Lung (tissue), 12 donors: Measurements from ENCODE around the gene HOXC11. TPM values are rescaled to one million over a fixed set of nuclear protein-coding genes. Genes with fewer than 3 reads are reported as not detected.

ENCODE experiments used
- ATAC-seq: fragments of 200-7000 bp; cut with Tn5 transposase; one replicate; pipeline ENCODE4 v1.9.1; 2020; ENCODE audit warnings: moderate number of reproducible peaks; ENCODE audit not compliant: insufficient read depth, low FRiP score
- DNase-seq, 3 donors: peaks; one replicate each; pipeline ENCODE4 v3.0.0-alpha.2; 2013 to 2017
- H3K27ac ChIP-seq, 2 donors: one replicate each; pipeline ENCODE4 v1.5.1; 2013; ENCODE audit warnings: mild to moderate bottlenecking in 2 of 2, moderate library complexity in 2 of 2, control low read depth in 1 of 2, inconsistent platforms in 1 of 2, low read depth in 1 of 2, low read length in 1 of 2
- H3K27me3 ChIP-seq, 3 donors: one replicate each; pipeline ENCODE4 v1.5.1; 2013; ENCODE audit warnings: low read length in 2 of 3; ENCODE audit not compliant: control insufficient read depth in 3 of 3, insufficient read depth in 3 of 3
- H3K36me3 ChIP-seq, 4 donors: one replicate each; pipeline ENCODE4 v1.5.1; 2013; ENCODE audit warnings: low read length in 4 of 4, mild to moderate bottlenecking in 1 of 4, moderate library complexity in 1 of 4; ENCODE audit not compliant: control insufficient read depth in 4 of 4, insufficient read depth in 4 of 4
- H3K4me1 ChIP-seq, 5 donors: one replicate each; pipeline ENCODE4 v1.5.1; 2013; ENCODE audit warnings: low read length in 5 of 5, mild to moderate bottlenecking in 2 of 5, moderate library complexity in 1 of 5; ENCODE audit not compliant: control insufficient read depth in 5 of 5, insufficient read depth in 5 of 5
- H3K4me3 ChIP-seq: one replicate; pipeline ENCODE4 v1.5.1; 2013; ENCODE audit warnings: mild to moderate bottlenecking, control low read depth, moderate library complexity
- H3K9ac ChIP-seq, 2 donors: one replicate each; pipeline ENCODE4 v1.5.1; 2013; ENCODE audit warnings: low read length in 2 of 2, control low read depth in 1 of 2; ENCODE audit not compliant: insufficient read depth in 1 of 2
- H3K9me3 ChIP-seq, 4 donors: one replicate each; pipeline ENCODE4 v1.5.1; 2013; ENCODE audit warnings: low read length in 3 of 4, mild to moderate bottlenecking in 1 of 4, moderate library complexity in 1 of 4; ENCODE audit not compliant: control insufficient read depth in 4 of 4, insufficient read depth in 3 of 4
- CTCF ChIP-seq: IDR thresholded peaks from 2 replicates; pipeline ENCODE4 v1.5.1; 2012; ENCODE audit warnings: mild to moderate bottlenecking; ENCODE audit errors: control extremely low read depth, extremely low read depth
- WGBS, 2 donors: extraction: QIAGEN DNeasy Blood & Tissue Kit; methylation state at CpG; one replicate each; pipeline ENCODE4 v1.1.7; 2013; 5-methylcytosine and 5-hydroxymethylcytosine counted together
- polyA plus RNA-seq, 2 donors: library from polyadenylated mRNA; stranded (reverse); fragments of 200-250 nt; gene quantifications; one replicate each; pipeline ENCODE4 v1.2.1, GENCODE V29; 2013
- total RNA-seq, 2 donors: library from RNA; depleted of rRNA in 1 of 2; stranded (reverse); fragments of >200 nt in 1 of 2; gene quantifications; one replicate each; pipeline ENCODE4 v1.2.1, GENCODE V29; 2014 to 2021
- donor health status: control.
- donor health status: control.
- donor health status: Bipolar disorder and iron deficiency.
- donor health status: healthy.
- donor health status: DM: yes; HTN: yes; CAD: no.

The HOXC11 gene
- total and polyA plus RNA-seq, 4 donors: not detected

DNA sequence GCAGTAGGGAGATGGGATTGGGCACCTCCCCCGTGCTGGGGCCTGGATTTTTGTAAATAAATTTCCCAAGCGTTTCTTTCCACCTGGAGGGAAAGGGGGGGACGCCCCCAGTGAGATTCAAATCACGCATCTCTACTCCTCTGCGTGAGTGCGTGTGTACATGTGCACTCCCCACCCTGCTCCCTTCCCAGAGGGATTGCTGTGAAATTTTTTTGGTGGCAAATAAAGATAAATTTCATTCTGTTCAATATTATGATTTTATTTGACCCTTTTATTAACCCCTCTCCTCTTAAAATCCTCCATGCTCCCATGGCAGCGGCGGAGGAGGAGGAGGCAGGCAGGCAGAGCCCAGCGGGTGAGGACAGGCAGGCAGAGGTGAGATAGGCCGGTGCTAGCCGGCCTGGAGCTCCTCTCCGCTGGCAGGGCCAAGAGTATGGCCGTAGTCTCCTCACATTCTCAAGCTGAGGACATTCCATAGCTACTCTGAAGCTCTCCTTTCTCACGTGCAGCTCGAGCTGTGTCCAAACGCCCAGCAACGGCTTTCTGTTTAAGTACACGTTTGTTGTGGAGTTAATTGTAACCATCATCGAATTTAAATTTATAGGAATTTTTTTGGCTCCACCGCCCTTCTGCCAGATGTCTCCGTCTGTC lies 3.4 kb downstream of the HOXC11 start:
- WGBS, 2 donors: 17 to 18% methylated on average over 21 of the region's 21 CpGs
- DNase-seq (peak; percentile 47 to 74 (median 69)), ATAC-seq (no peak)
- Histone ChIP-seq H3K27ac (no peak overlapping the region), H3K36me3 (no peaks in the 10 kb centered on the region), H3K4me1 (peaks cover 0 to 15% (median 4%) of the 10 kb centered on the region in 5 donors), H3K9me3 (peaks cover 0 to 21% (median 0%) of the 10 kb centered on the region in 4 donors), H3K27me3 (peaks cover 38 to 98% (median 86%) of the 10 kb centered on the region in 3 donors), H3K4me3 (no peak overlapping the region), H3K9ac (no peak overlapping the region)
- TF ChIP-seq CTCF: no peak

- Histone ChIP-seq H3K36me3 (no peaks in the 10 kb centered on the region), H3K4me1 (peaks cover 0 to 15% (median 4%) of the 10 kb centered on the region in 5 donors), H3K9ac (no peak overlapping the region), H3K27ac (no peak overlapping the region), H3K4me3 (no peak overlapping the region), H3K9me3 (peaks cover 0 to 22% (median 0%) of the 10 kb centered on the region in 4 donors), H3K27me3 (peaks cover 34 to 98% (median 86%) of the 10 kb centered on the region in 3 donors)
- DNase-seq (no peak), ATAC-seq (no peak)
- 13 to 16% methylated on average over 9 of the region's 9 CpGs for WGBS, 2 donors
- TF ChIP-seq CTCF: no peak
Measured at GRCh38 chr12:53976823-53977595, 4.1 kb downstream of the HOXC11 start.

DNA sequence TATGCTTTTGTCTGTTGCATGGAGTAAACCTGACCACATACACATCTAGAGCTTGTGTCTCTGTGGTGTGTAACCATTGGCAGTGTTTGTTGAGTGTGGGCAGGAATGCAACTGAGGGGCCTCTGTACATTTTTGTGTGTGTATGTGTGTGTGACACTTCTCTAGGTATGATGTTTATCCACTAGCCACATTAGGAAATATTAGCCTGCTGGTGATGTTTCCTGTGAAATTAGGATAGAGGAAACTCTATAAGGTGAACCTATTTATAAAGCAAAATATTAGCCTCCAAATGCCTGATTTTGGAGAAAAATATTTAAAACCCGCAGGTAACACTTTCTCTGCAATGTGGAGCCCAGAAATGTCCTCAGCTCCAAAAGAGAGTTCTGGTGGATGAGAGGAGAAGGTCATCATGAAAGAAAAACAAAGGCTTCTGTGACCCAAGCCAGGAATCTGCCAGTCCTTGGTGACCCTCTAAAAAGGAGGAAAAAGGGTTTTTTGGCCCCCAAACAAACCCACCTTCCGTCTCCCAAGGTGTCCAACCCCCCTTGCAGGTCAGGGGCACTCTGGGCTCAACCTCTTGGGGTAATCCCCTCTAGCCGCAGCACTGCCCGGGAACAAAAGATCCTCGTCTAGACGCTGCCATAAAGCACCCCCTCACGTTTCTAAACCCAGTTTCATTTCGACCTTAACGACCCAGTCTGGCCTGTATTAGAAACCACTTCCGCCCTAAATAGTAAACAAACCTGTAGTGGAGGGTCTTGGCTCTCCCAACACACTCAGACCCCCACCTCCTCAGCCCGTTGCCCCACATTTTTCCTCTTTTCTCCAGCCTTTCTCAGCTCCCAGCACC lies 4.9 kb downstream of the HOXC11 start:
- no peak for ATAC-seq
- H3K9ac ChIP-seq: no peak overlapping the region
- H3K27ac ChIP-seq: no peak overlapping the region
- peaks cover 0 to 23% (median 0%) of the 10 kb centered on the region in 4 donors for H3K9me3 ChIP-seq
- peaks cover 31 to 98% (median 85%) of the 10 kb centered on the region in 3 donors for H3K27me3 ChIP-seq
- H3K4me1 ChIP-seq: peaks cover 0 to 15% (median 4%) of the 10 kb centered on the region in 5 donors
- no peak for TF ChIP-seq CTCF
- H3K36me3 ChIP-seq: no peaks in the 10 kb centered on the region
- no peak overlapping the region for H3K4me3 ChIP-seq
- WGBS, 2 donors: 3 to 4% methylated on average over 11 of the region's 11 CpGs
- no peak for DNase-seq
